ENCODE results near the gene MYO1F.

- TF ChIP-seq CTCF (IDR thresholded peaks at IDR 0.05): no peak
- TF ChIP-seq POLR2A (IDR thresholded peaks at IDR 0.05): no peak
- no peak for TF ChIP-seq POLR2AphosphoS5 (IDR thresholded peaks at IDR 0.05)
Observed at GRCh38 chr19:8584965-8585893, 8.0 kb upstream of the MYO1F start.
